GM21786 (cell line): Measurements from ENCODE around the gene NDFIP2.
"Not testable (repeated sequence)": the region's sequence is repeated elsewhere in the genome, so short reads cannot be mapped to it uniquely, and the experiment has no call there.

Experiments
- ATAC-seq: cut with Tn5 transposase; IDR thresholded peaks from one replicate; pipeline ENCODE4 v1.9.1; 2021; ENCODE audit not compliant: unreplicated experiment

NDFIP2 gene

GRCh38 chr13:79589603-79590393 is 108.8 kb downstream of the NDFIP2 start:
- no peak for ATAC-seq

- no peak for ATAC-seq
These were observed 109.4 kb downstream of the NDFIP2 start for GRCh38 chr13:79590394-79590676.

GRCh38 chr13:79591493-79591892 is 110.5 kb downstream of the NDFIP2 start:
- no peak for ATAC-seq

- no peak for ATAC-seq
These were observed 112.2 kb downstream of the NDFIP2 start for GRCh38 chr13:79593121-79593520.

- no peak for ATAC-seq
These were observed 112.8 kb downstream of the NDFIP2 start for GRCh38 chr13:79593641-79594275.

- not testable (repeated sequence) for ATAC-seq
These were observed 119.2 kb downstream of the NDFIP2 start for GRCh38 chr13:79600146-79600545.

- ATAC-seq, result no peak
These were observed 122.0 kb downstream of the NDFIP2 start for GRCh38 chr13:79602936-79603335.

GRCh38 chr13:79604752-79605151 is 123.8 kb downstream of the NDFIP2 start:
- no peak for ATAC-seq
